Activated naive CD4-positive, alpha-beta T cell treated with anti-CD3 and anti-CD28 coated beads for 36 hours (primary cell): ENCODE measurements around the gene MDM4. TPM values are rescaled to one million over a fixed set of nuclear protein-coding genes. Genes with fewer than 3 reads are reported as not detected.
"Not testable (repeated sequence)": the region's sequence is repeated elsewhere in the genome, so short reads cannot be mapped to it uniquely, and the experiment has no call there.

Source experiments
- CTCF ChIA-PET: fragments of 350-600 bp; sonication (Branson Sonifier 250); formaldehyde crosslinking; loops from one replicate; lab custom pipeline; 2021; ENCODE audit warnings: antibody characterized with exemption; lab: Charles Lee
- DNase-seq: peaks from one replicate; pipeline ENCODE4 v3.0.0-alpha.2; 2020
- H3K27ac Mint-ChIP-seq: one replicate; pipeline ENCODE4 v1.8.0; 2021; ENCODE audit warnings: mild to moderate bottlenecking, mixed read lengths
- H3K27me3 Mint-ChIP-seq: one replicate; pipeline ENCODE4 v1.8.0; 2021; ENCODE audit warnings: low read depth, mixed read lengths
- H3K36me3 Mint-ChIP-seq: one replicate; pipeline ENCODE4 v1.8.0; 2021; ENCODE audit warnings: low read depth, mixed read lengths
- H3K4me1 Mint-ChIP-seq: one replicate; pipeline ENCODE4 v1.8.0; 2021; ENCODE audit warnings: low read depth, mixed read lengths
- H3K4me3 Mint-ChIP-seq: one replicate; pipeline ENCODE4 v1.8.0; 2021; ENCODE audit warnings: mild to moderate bottlenecking, moderate library complexity, mixed read lengths
- H3K9me3 Mint-ChIP-seq: one replicate; pipeline ENCODE4 v1.8.0; 2021; ENCODE audit warnings: mixed read lengths
- intact Hi-C: fragments of 100-400 bp; cut with micrococcal nuclease; formaldehyde crosslinking; loops from one replicate; pipeline ENCODE4 v1.15.1; 2023
- total RNA-seq, 2 experiments: library from RNA; stranded (reverse); gene quantifications; one replicate each; pipeline ENCODE4 v1.2.3, GENCODE V29; 2021

Gene MDM4
- total RNA-seq, 2 experiments from 2014 or later = 109 TPM

DNA sequence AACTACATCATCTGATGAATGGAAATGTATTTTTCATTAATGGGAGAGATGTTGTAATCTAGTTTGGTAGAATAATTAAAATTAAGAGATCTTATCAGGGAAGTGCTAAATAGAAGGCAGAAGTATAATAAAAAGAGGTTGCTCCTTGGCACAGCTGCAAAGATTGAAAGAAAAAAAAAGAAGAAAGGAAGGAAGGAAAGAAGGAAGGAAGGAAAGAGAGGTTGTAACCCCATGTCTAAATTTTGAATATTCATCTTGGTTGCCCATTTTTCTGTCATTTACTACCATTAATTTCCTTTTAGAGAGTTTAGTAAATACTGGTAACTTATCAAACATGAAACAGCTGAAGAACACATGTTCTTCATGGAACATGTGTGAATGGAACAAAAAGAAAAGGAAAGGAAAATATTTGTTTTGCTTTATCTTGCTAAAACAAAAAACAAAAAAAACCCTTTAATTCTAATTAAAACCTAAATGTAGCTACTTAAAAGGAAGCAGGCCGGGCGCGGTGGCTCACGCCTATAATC lies 10.5 kb upstream of the MDM4 start:
- intact Hi-C loops = loop anchor here (1.0 to 10.0 kb wide), 5 partner anchors 11 to 641 kb away; partner anchors contain the start of genes PIK3C2B and SNRPE
- peaks cover 20% of the 10 kb centered on the region for H3K4me1 Mint-ChIP-seq
- CTCF ChIA-PET = interaction anchor here (0.6 to 19.2 kb wide), 10 partner anchors 10 to 879 kb away, joined by 3 to 859 read pairs (median 7); partner anchors contain the start of genes ATP2B4, MDM4 and PIK3C2B
- peak overlapping the region; percentile 99 for H3K27ac Mint-ChIP-seq
- peak overlapping the region; percentile 88 for H3K4me3 Mint-ChIP-seq
- peaks cover 7% of the 10 kb centered on the region for H3K36me3 Mint-ChIP-seq
- no peaks in the 10 kb centered on the region for H3K9me3 Mint-ChIP-seq
- DNase-seq = no peak
- H3K27me3 Mint-ChIP-seq = peaks cover 4% of the 10 kb centered on the region

GRCh38 chr1:204506201-204506968 lies 9.8 kb upstream of the MDM4 start:
- Mint-ChIP-seq H3K36me3 (peaks cover 7% of the 10 kb centered on the region), H3K27me3 (peaks cover 4% of the 10 kb centered on the region), H3K27ac (peak overlapping the region; percentile 99), H3K9me3 (no peaks in the 10 kb centered on the region), H3K4me1 (peaks cover 20% of the 10 kb centered on the region), H3K4me3 (peak overlapping the region; percentile 88)
- DNase-seq = peak; percentile 87
- CTCF ChIA-PET = interaction anchor here (0.5 to 19.2 kb wide), 14 partner anchors 9 to 880 kb away, joined by 3 to 859 read pairs (median 4); partner anchors contain the start of genes ATP2B4, MDM4 and PIK3C2B
- intact Hi-C loops = loop anchor here (1.0 to 10.0 kb wide), 5 partner anchors 12 to 642 kb away; partner anchors contain the start of genes PIK3C2B and SNRPE

- H3K9me3 Mint-ChIP-seq = no peaks in the 10 kb centered on the region
- CTCF ChIA-PET = interaction anchor here (0.5 to 19.2 kb wide), 10 partner anchors 9 to 300 kb away, joined by 3 to 859 read pairs (median 6); partner anchors contain the start of genes MDM4 and PIK3C2B
- peaks cover 4% of the 10 kb centered on the region for H3K27me3 Mint-ChIP-seq
- peak overlapping the region; percentile 88 for H3K4me3 Mint-ChIP-seq
- peak overlapping the region; percentile 99 for H3K27ac Mint-ChIP-seq
- peaks cover 20% of the 10 kb centered on the region for H3K4me1 Mint-ChIP-seq
- intact Hi-C loops = loop anchor here (1.0 to 10.0 kb wide), 7 partner anchors 9 to 642 kb away; partner anchors contain the start of genes MDM4, PIK3C2B and SNRPE
- DNase-seq = peak; percentile 95
- peaks cover 7% of the 10 kb centered on the region for H3K36me3 Mint-ChIP-seq
Measured at GRCh38 chr1:204506969-204507316, 9.3 kb upstream of the MDM4 start.

GRCh38 chr1:204507317-204508105 lies 8.7 kb upstream of the MDM4 start:
- intact Hi-C loops = loop anchor here (1.0 to 10.0 kb wide), 5 partner anchors 9 to 643 kb away; partner anchors contain the start of genes MDM4 and SNRPE
- Mint-ChIP-seq H3K27ac (peak overlapping the region; percentile 99), H3K4me3 (peak overlapping the region; percentile 88), H3K9me3 (no peaks in the 10 kb centered on the region), H3K36me3 (peaks cover 7% of the 10 kb centered on the region), H3K4me1 (peaks cover 22% of the 10 kb centered on the region), H3K27me3 (peaks cover 4% of the 10 kb centered on the region)
- DNase-seq = peak; percentile 68
- CTCF ChIA-PET = interaction anchor here (0.6 to 19.2 kb wide), 10 partner anchors 9 to 299 kb away, joined by 3 to 859 read pairs (median 4); partner anchors contain the start of genes MDM4 and PIK3C2B

DNA sequence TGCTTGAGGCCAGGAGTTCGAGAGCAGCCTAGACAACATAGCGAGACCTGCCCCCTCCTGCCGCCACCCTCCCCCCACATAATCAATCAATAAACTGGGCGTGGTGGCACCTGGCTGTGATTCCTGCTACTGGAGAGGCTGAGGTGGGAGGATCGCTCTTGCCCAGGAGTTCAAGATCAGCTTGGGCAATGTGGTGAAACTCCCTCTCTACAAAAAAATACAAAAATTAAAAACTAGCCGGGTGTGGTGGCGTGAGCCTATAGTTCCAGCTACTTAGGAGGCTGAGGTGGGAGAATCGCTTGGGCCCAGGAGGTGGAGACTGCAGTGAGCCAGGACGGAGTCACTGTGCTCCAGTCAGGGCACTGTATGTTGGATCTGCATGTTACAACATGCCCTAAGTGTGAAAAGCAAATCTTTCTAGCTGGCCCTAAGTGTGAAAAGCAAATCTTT lies 7.0 kb upstream of the MDM4 start:
- CTCF ChIA-PET = interaction anchor here (0.6 to 19.2 kb wide), 3 partner anchors 31 to 113 kb away, joined by 3 to 859 read pairs (median 4); no protein-coding TSS in a partner anchor
- H3K9me3 Mint-ChIP-seq = no peaks in the 10 kb centered on the region
- peaks cover 7% of the 10 kb centered on the region for H3K36me3 Mint-ChIP-seq
- H3K27ac Mint-ChIP-seq = peak overlapping the region; percentile 46
- peaks cover 4% of the 10 kb centered on the region for H3K27me3 Mint-ChIP-seq
- no peak overlapping the region for H3K4me3 Mint-ChIP-seq
- intact Hi-C loops = loop anchor here (5.0 to 10.0 kb wide), 2 partner anchors 187 to 644 kb away; partner anchors contain the start of gene SNRPE
- DNase-seq = no peak
- peaks cover 30% of the 10 kb centered on the region for H3K4me1 Mint-ChIP-seq

DNA sequence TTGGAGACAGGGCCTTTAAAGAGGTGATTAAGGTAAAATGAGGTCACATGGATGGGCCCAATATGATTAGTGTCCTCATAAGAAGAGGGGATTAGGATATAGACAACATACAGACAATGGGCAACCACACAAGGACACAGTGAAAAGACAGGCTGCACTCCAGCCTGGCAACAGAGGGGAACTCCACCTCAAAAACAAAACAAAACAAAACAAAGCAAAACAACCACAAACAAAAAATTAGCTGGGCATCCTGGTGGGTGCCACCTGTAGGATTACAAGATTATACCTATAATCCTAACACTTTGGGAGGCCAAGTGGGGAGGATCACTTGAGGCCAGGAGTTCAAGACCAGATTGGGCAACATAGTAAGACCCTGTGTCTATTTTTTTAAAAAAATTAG lies 4.8 kb upstream of the MDM4 start:
- Mint-ChIP-seq H3K27me3 (peaks cover 2% of the 10 kb centered on the region), H3K4me1 (peaks cover 27% of the 10 kb centered on the region), H3K9me3 (no peaks in the 10 kb centered on the region), H3K27ac (peak overlapping the region; percentile 39), H3K36me3 (peaks cover 5% of the 10 kb centered on the region), H3K4me3 (no peak overlapping the region)
- intact Hi-C loops = loop anchor here (10.0 kb wide), 4 partner anchors 613 to 1697 kb away; partner anchors contain the start of genes PCAT6 and RBBP5
- CTCF ChIA-PET = no interaction called here
- no peak for DNase-seq

- H3K9me3 Mint-ChIP-seq = no peaks in the 10 kb centered on the region
- H3K4me3 Mint-ChIP-seq = peak overlapping the region; percentile 91
- intact Hi-C loops = loop anchor here (10.0 kb wide), 4 partner anchors 612 to 1698 kb away; partner anchors contain the start of genes PCAT6 and RBBP5
- H3K4me1 Mint-ChIP-seq = peaks cover 30% of the 10 kb centered on the region
- no peaks in the 10 kb centered on the region for H3K27me3 Mint-ChIP-seq
- peak overlapping the region; percentile 100 for H3K27ac Mint-ChIP-seq
- DNase-seq = peak; percentile 64
- H3K36me3 Mint-ChIP-seq = peaks cover 8% of the 10 kb centered on the region
- CTCF ChIA-PET = interaction anchor here (0.7 to 1.5 kb wide), 5 partner anchors 67 to 686 kb away, joined by 3 to 5 read pairs (median 3); no protein-coding TSS in a partner anchor
Measured at GRCh38 chr1:204513117-204513716, 3.0 kb upstream of the MDM4 start.

GRCh38 chr1:204514828-204515227 lies 1.4 kb upstream of the MDM4 start:
- Mint-ChIP-seq H3K27ac (peak overlapping the region; percentile 72), H3K9me3 (no peaks in the 10 kb centered on the region), H3K27me3 (no peaks in the 10 kb centered on the region), H3K4me3 (no peak overlapping the region), H3K4me1 (peaks cover 44% of the 10 kb centered on the region), H3K36me3 (peaks cover 20% of the 10 kb centered on the region)
- CTCF ChIA-PET = interaction anchor here (0.6 to 2.5 kb wide), 8 partner anchors 12 to 292 kb away, joined by 3 to 8 read pairs (median 4); no protein-coding TSS in a partner anchor
- intact Hi-C loops = loop anchor here (10.0 kb wide), 4 partner anchors 610 to 1700 kb away; partner anchors contain the start of genes PCAT6 and RBBP5
- DNase-seq = no peak

- H3K27me3 Mint-ChIP-seq, H3K4me3 Mint-ChIP-seq, H3K9me3 Mint-ChIP-seq, H3K27ac Mint-ChIP-seq: not testable (repeated sequence)
- H3K36me3 Mint-ChIP-seq = peaks cover 34% of the 10 kb centered on the region
- CTCF ChIA-PET = interaction anchor here (1.3 to 1.9 kb wide), 3 partner anchors 8 to 48 kb away, joined by 3 to 7 read pairs (median 3); no protein-coding TSS in a partner anchor
- H3K4me1 Mint-ChIP-seq = peaks cover 68% of the 10 kb centered on the region
- peak; percentile 45 for DNase-seq
- intact Hi-C loops = loop anchor here (2.0 to 10.0 kb wide), 5 partner anchors 23 to 1703 kb away; partner anchors contain the start of genes PCAT6, PIK3C2B and RBBP5
Measured at GRCh38 chr1:204517382-204517781, 1.2 kb downstream of the MDM4 start.

- H3K9me3 Mint-ChIP-seq = peaks cover 11% of the 10 kb centered on the region
- DNase-seq = peak; percentile 78
- H3K36me3 Mint-ChIP-seq = peaks cover 56% of the 10 kb centered on the region
- H3K4me3 Mint-ChIP-seq = peak overlapping the region; percentile 31
- intact Hi-C loops = loop anchor here (1.0 to 2.0 kb wide), 3 partner anchors 14 to 42 kb away; no protein-coding TSS in a partner anchor
- CTCF ChIA-PET = interaction anchor here (0.7 to 1.0 kb wide), 3 partner anchors 13 to 226 kb away, joined by 3 read pairs; no protein-coding TSS in a partner anchor
- peaks cover 77% of the 10 kb centered on the region for H3K4me1 Mint-ChIP-seq
- no peaks in the 10 kb centered on the region for H3K27me3 Mint-ChIP-seq
- H3K27ac Mint-ChIP-seq = peak overlapping the region; percentile 84
Measured at GRCh38 chr1:204520834-204521709, 4.9 kb downstream of the MDM4 start.
